HG03432 (cell line): ENCODE data around the gene C1orf50.
"Not testable (repeated sequence)": the region's sequence is repeated elsewhere in the genome, so short reads cannot be mapped to it uniquely, and the experiment has no call there.

Experiments
- ATAC-seq: cut with Tn5 transposase; IDR thresholded peaks from one replicate; pipeline ENCODE4 v1.9.1; 2021; ENCODE audit warnings: mild to moderate bottlenecking, moderate library complexity; ENCODE audit not compliant: unreplicated experiment

Gene C1orf50

GRCh38 chr1:42766741-42767509, at the start of gene C1orf50, which contains the start of gene P3H1:
Gene C1orf50 (plus strand): TSS chr1:42767249. CDS start chr1:42767312, 63 bp downstream.
Gene P3H1 (minus strand): TSS chr1:42767028. CDS start chr1:42766971, 57 bp downstream.
- ATAC-seq, result peak; percentile 84

GRCh38 chr1:42720868-42721267, 46.2 kb upstream of the C1orf50 start:
- no peak for ATAC-seq

- no peak for ATAC-seq
These were observed 45.1 kb upstream of the C1orf50 start for GRCh38 chr1:42721926-42722325.

GRCh38 chr1:42722403-42722802, 44.6 kb upstream of the C1orf50 start:
- ATAC-seq, result not testable (repeated sequence)

- ATAC-seq, result no peak
These were observed 43.5 kb upstream of the C1orf50 start for GRCh38 chr1:42723511-42723910.

GRCh38 chr1:42725820-42726219, 41.2 kb upstream of the C1orf50 start:
- ATAC-seq, result not testable (repeated sequence)

- ATAC-seq, result no peak
These were observed 37.0 kb upstream of the C1orf50 start for GRCh38 chr1:42730002-42730401.

GRCh38 chr1:42730988-42731387, 36.1 kb upstream of the C1orf50 start:
- no peak for ATAC-seq

GRCh38 chr1:42731585-42731984, 35.5 kb upstream of the C1orf50 start:
- ATAC-seq, result no peak

GRCh38 chr1:42732126-42732680, 34.8 kb upstream of the C1orf50 start:
- ATAC-seq, result no peak

- ATAC-seq, result no peak
These were observed 33.4 kb upstream of the C1orf50 start for GRCh38 chr1:42733415-42734200.

GRCh38 chr1:42734201-42735035, 32.6 kb upstream of the C1orf50 start:
- no peak for ATAC-seq

- ATAC-seq, result no peak
These were observed 32.0 kb upstream of the C1orf50 start for GRCh38 chr1:42735056-42735455.

GRCh38 chr1:42735477-42736105, 31.5 kb upstream of the C1orf50 start:
- no peak for ATAC-seq

- ATAC-seq, result no peak
These were observed 30.9 kb upstream of the C1orf50 start for GRCh38 chr1:42736152-42736551.

GRCh38 chr1:42736571-42737200, 30.4 kb upstream of the C1orf50 start:
- no peak for ATAC-seq

GRCh38 chr1:42737257-42737656, 29.8 kb upstream of the C1orf50 start:
- no peak for ATAC-seq

GRCh38 chr1:42737986-42738677, 28.9 kb upstream of the C1orf50 start:
- no peak for ATAC-seq

GRCh38 chr1:42738678-42739226, 28.3 kb upstream of the C1orf50 start:
- no peak for ATAC-seq
